Measurements from ENCODE around the gene MRPL39. TPM values are rescaled to one million over a fixed set of nuclear protein-coding genes. Genes with fewer than 3 reads are reported as not detected.
A peak's percentile ranks its signal among the peaks of the same experiment; 100 is the strongest.

Gene MRPL39
- total RNA-seq, 6 donors from 2014 or later: 12.7 to 24.2 (median 19.1) TPM

GRCh38 chr21:25565272-25566211 is 41.7 kb downstream of the MRPL39 start:
- ATAC-seq (ENCODE audit: low FRiP score in 2 of 2): no peak
- Histone ChIP-seq H3K27ac (no peak overlapping the region), H3K9me3 (no peaks in the 10 kb centered on the region), H3K4me3 (no peak overlapping the region), H3K27me3 (no peaks in the 10 kb centered on the region), H3K36me3 (no peaks in the 10 kb centered on the region), H3K4me1 (peaks cover 8 to 23% (median 19%) of the 10 kb centered on the region in 4 donors)
- 91 to 97% methylated on average over 3 of the region's 3 CpGs for WGBS, 2 donors
- TF ChIP-seq POLR2A (IDR thresholded peaks at IDR 0.05): no peak
- TF ChIP-seq EP300 (IDR thresholded peaks at IDR 0.05): no peak
- TF ChIP-seq POLR2AphosphoS5 (IDR thresholded peaks at IDR 0.05): no peak
- DNase-seq: no peak

GRCh38 chr21:25564349-25564948 is 42.8 kb downstream of the MRPL39 start:
- Histone ChIP-seq H3K4me1 (peaks cover 16 to 23% (median 20%) of the 10 kb centered on the region in 4 donors), H3K36me3 (no peaks in the 10 kb centered on the region), H3K9me3 (no peaks in the 10 kb centered on the region), H3K27ac (no peak overlapping the region), H3K4me3 (no peak overlapping the region), H3K27me3 (no peaks in the 10 kb centered on the region)
- no peak for ATAC-seq (ENCODE audit: low FRiP score in 2 of 2)
- DNase-seq: no peak
- WGBS, 2 donors: 81 to 90% methylated on average over 3 of the region's 3 CpGs
- no peak for TF ChIP-seq EP300 (IDR thresholded peaks at IDR 0.05)
- no peak for TF ChIP-seq POLR2A (IDR thresholded peaks at IDR 0.05)
- no peak for TF ChIP-seq POLR2AphosphoS5 (IDR thresholded peaks at IDR 0.05)
- no peak for TF ChIP-seq CTCF (IDR thresholded peaks at IDR 0.05)

- Histone ChIP-seq H3K9me3 (no peaks in the 10 kb centered on the region), H3K4me3 (peak overlapping the region in 2 of 4 donors; percentile 2 to 6), H3K27me3 (no peaks in the 10 kb centered on the region), H3K4me1 (peaks cover 16 to 23% (median 19%) of the 10 kb centered on the region in 4 donors), H3K27ac (no peak overlapping the region), H3K36me3 (no peaks in the 10 kb centered on the region)
- ATAC-seq (ENCODE audit: low FRiP score in 2 of 2) (no peak), DNase-seq (no peak)
- WGBS, 2 donors: 62 to 70% methylated on average over 3 of the region's 3 CpGs
- TF ChIP-seq POLR2A (IDR thresholded peaks at IDR 0.05) (peak in 1 of 4 donors; percentile 23), POLR2AphosphoS5 (IDR thresholded peaks at IDR 0.05) (no peak)
Measured at GRCh38 chr21:25563361-25564116, 43.7 kb downstream of the MRPL39 start.

GRCh38 chr21:25562660-25563059 is 44.6 kb downstream of the MRPL39 start:
- DNase-seq: no peak
- H3K36me3 ChIP-seq: no peaks in the 10 kb centered on the region
- no peak for ATAC-seq (ENCODE audit: low FRiP score in 2 of 2)
- peak overlapping the region in 1 of 4 donors; percentile 71 for H3K27ac ChIP-seq
- H3K4me1 ChIP-seq: peaks cover 10 to 18% (median 17%) of the 10 kb centered on the region in 4 donors
- 57 to 74% methylated on average over 10 of the region's 10 CpGs for WGBS, 2 donors
- H3K9me3 ChIP-seq: no peaks in the 10 kb centered on the region
- no peak for TF ChIP-seq CTCF (IDR thresholded peaks at IDR 0.05)
- no peak for TF ChIP-seq EP300 (IDR thresholded peaks at IDR 0.05)
- TF ChIP-seq POLR2AphosphoS5 (IDR thresholded peaks at IDR 0.05): no peak
- no peak for TF ChIP-seq POLR2A (IDR thresholded peaks at IDR 0.05)
- peak overlapping the region in 3 of 4 donors; percentile 46 to 63 (median 60) for H3K4me3 ChIP-seq
- no peaks in the 10 kb centered on the region for H3K27me3 ChIP-seq

GRCh38 chr21:25561668-25562641 is 45.3 kb downstream of the MRPL39 start:
- Histone ChIP-seq H3K9me3 (no peaks in the 10 kb centered on the region), H3K27me3 (no peaks in the 10 kb centered on the region), H3K4me3 (peak overlapping the region; percentile 13 to 63 (median 53)), H3K36me3 (no peaks in the 10 kb centered on the region), H3K4me1 (peaks cover 10 to 18% (median 16%) of the 10 kb centered on the region in 4 donors), H3K27ac (peak overlapping the region; percentile 38 to 80 (median 70))
- peak in 2 of 6 experiments; percentile 29 to 32 for TF ChIP-seq CTCF (IDR thresholded peaks at IDR 0.05)
- TF ChIP-seq EP300 (IDR thresholded peaks at IDR 0.05): no peak
- peak in 1 of 2 donors; percentile 43 for TF ChIP-seq POLR2AphosphoS5 (IDR thresholded peaks at IDR 0.05)
- TF ChIP-seq POLR2A (IDR thresholded peaks at IDR 0.05): peak in 1 of 4 donors; percentile 49
- 2 to 4% methylated on average over 44 to 54 of the region's 74 CpGs for WGBS, 2 donors
- peak; percentile 28 to 81 for ATAC-seq (ENCODE audit: low FRiP score in 2 of 2)
- DNase-seq: peak; percentile 61 to 90

All from upper lobe of left lung (tissue), 6 donors.